GM21447 (cell line): ENCODE measurements around the gene ATP9A.

ENCODE experiments used
- ATAC-seq: cut with Tn5 transposase; IDR thresholded peaks from one replicate; pipeline ENCODE4 v1.9.1; 2021; ENCODE audit not compliant: unreplicated experiment

The ATP9A gene

GRCh38 chr20:51562332-51563173 lies 205.6 kb downstream of the ATP9A start:
- no peak for ATAC-seq

GRCh38 chr20:51562027-51562331 lies 206.2 kb downstream of the ATP9A start:
- no peak for ATAC-seq

DNA sequence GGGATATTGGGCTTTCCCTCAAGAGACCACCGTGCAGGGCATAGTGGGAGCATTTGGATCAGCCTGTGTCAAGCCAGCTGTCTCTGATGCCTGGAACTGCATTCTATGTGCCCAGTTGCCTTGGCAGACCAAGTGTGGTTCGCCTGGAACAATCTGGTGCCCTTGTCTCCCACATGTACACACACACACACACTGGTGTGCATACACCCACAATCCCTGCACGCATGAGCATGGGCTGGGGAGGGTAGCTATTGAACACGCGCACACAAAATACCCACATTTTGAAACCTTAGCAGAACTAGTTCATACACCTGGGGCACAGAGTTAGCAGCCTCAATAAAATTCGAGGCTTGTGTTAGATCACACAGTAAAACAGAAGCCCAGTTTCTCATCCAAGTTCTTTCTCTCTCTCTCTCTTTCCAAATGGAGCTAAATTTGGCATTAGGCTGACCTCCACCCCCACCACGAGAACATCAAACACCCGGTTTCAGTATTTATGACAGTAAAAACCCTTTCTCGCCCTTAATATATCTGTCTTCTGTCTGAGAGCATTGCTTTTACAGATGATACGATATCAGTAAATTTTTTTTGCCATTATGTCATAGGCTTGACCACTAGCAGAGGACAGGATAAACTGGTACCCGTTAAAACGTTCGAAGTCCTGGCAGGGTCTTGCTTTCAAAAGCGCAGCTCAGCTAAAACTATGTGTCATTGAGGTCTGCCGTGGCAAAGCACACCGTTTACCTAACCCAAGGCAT lies 207.5 kb downstream of the ATP9A start:
- ATAC-seq: no peak

GRCh38 chr20:51560042-51560441 lies 208.1 kb downstream of the ATP9A start:
- no peak for ATAC-seq

- ATAC-seq: no peak
Measured at GRCh38 chr20:51554538-51555165, 213.5 kb downstream of the ATP9A start.

DNA sequence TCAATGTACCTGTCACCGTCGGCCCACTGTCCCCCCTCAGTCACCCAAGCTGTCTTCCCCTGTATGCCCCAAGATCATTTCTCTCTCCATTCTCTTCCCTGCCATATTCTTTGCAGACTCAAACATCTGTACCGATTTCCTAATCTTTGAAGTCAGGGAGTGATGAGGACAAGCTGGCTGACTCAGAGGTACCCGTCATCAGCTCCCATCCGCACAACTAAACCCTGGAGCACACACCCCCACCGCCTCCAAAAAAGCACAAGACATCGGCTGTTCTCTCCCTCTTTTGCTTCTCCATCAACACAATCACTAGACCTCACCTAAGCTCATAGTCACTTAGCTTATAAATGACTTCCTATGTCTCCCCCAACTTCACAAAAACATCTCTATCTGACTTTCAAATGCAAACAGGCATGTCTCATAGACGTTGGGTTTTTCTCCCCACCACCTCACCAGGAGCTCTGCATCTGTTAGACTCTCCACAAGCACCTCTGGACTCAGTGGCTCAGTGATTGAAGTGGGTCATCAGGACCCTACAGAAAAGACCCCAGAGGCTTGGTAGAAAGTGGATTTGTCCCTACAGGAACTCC lies 214.2 kb downstream of the ATP9A start:
- ATAC-seq: no peak

- no peak for ATAC-seq
Measured at GRCh38 chr20:51551186-51551585, 217.0 kb downstream of the ATP9A start.

- ATAC-seq: no peak
Measured at GRCh38 chr20:51549474-51549873, 218.7 kb downstream of the ATP9A start.

DNA sequence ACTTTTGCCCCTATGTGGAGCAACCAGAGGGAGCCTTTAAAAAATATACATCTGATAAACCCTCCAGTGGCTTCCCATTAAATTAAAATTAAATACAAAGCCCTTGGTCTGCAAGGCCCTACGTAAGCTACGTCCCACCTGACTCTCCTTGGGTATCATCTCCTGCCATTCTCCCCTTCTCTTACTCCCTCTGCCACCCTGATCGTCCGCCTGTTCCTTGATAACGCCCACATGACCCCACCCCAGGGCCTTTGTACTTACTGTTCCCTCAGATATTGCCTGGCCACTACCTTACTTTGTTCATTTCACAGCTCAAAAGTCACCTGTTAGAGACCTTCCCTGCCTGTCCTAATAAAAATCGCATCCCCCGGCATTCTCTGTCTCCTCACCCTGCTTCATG lies 220.2 kb downstream of the ATP9A start:
- no peak for ATAC-seq
